Loucy (cell line): ENCODE measurements around the gene PFKFB2.

ENCODE experiments used
- EZH2phosphoT487 ChIP-seq: fragments of 200-600 bp; IDR thresholded peaks from 2 replicates; pipeline ENCODE4 v1.6.1; 2018; ENCODE audit warnings: antibody characterized with exemption, mild to moderate bottlenecking, moderate library complexity, borderline replicate concordance
- TF ChIP-seq, protein P1 (sequence below): fragments of 200-600 bp; sonication (generic); conservative IDR thresholded peaks from 2 replicates; pipeline ENCODE4 v1.5.1; 2014; ENCODE audit warnings: mild to moderate bottlenecking, antibody characterized with exemption, low read length

DNA sequence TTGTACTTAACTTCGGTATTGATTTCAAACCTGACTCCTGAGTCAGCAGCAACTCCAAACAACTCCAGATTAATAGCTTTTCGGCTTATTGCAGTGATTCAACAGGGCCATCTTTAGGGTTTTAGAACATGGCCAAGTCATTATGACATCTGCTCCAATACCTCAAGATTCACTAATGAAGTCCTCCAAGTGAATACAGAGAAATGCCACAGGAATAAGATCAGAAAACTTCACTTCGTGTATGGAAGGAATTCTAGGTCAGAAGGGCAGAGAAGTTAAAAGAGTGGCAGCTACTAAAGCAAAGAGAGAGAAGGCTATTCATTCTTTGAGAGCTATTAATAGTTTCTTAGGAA, 12.9 kb upstream of the PFKFB2 start:
- TF ChIP-seq, protein P1, sequence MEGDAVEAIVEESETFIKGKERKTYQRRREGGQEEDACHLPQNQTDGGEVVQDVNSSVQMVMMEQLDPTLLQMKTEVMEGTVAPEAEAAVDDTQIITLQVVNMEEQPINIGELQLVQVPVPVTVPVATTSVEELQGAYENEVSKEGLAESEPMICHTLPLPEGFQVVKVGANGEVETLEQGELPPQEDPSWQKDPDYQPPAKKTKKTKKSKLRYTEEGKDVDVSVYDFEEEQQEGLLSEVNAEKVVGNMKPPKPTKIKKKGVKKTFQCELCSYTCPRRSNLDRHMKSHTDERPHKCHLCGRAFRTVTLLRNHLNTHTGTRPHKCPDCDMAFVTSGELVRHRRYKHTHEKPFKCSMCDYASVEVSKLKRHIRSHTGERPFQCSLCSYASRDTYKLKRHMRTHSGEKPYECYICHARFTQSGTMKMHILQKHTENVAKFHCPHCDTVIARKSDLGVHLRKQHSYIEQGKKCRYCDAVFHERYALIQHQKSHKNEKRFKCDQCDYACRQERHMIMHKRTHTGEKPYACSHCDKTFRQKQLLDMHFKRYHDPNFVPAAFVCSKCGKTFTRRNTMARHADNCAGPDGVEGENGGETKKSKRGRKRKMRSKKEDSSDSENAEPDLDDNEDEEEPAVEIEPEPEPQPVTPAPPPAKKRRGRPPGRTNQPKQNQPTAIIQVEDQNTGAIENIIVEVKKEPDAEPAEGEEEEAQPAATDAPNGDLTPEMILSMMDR = no peak
- TF ChIP-seq EZH2phosphoT487 = no peak
